ENCODE results near the gene PRKAR1B.
A peak's percentile ranks its signal among the peaks of the same experiment; 100 is the strongest.

Gene PRKAR1B

GRCh38 chr7:560966-561630, 166.0 kb downstream of the PRKAR1B start:
- Histone ChIP-seq H3K4ac (ENCODE audit: low read depth in 1 of 2, low read length in 2 of 2) (no peak overlapping the region), H2BK12ac (ENCODE audit: low read length in 2 of 2) (no peak overlapping the region), H3K14ac (ENCODE audit: low read length in 2 of 2) (peak overlapping the region in 1 of 2 experiments; percentile 29), H2AFZ (ENCODE audit: low read depth, low read length) (no peak overlapping the region), H2BK5ac (ENCODE audit: low read depth, low read length, poor library complexity, severe bottlenecking) (no peak overlapping the region), H4K91ac (ENCODE audit: low read length) (no peak overlapping the region), H3K27ac (ENCODE audit: low read length, poor library complexity, severe bottlenecking) (no peak overlapping the region), H2AK5ac (ENCODE audit: low read length, severe bottlenecking) (no peak overlapping the region), H3K9ac (ENCODE audit: low read length) (no peak overlapping the region), H2BK120ac (ENCODE audit: low read depth, low read length) (no peak overlapping the region), H3K27me3 (ENCODE audit: control insufficient read depth in 1 of 2, insufficient read depth in 1 of 2, low read length in 2 of 2) (peaks cover 0 to 26% of the 10 kb centered on the region in 2 experiments), H3K4me1 (ENCODE audit: control insufficient read depth, insufficient read depth, low read depth, low read length) (peaks cover 14% of the 10 kb centered on the region), H3K9me3 (ENCODE audit: control insufficient read depth, low read length) (peaks cover 4% of the 10 kb centered on the region), H3K79me1 (replicated peaks; ENCODE audit: low read length, poor library complexity, severe bottlenecking) (no peaks in the 10 kb centered on the region), H2BK15ac (ENCODE audit: low read depth, poor library complexity, severe bottlenecking) (no peak overlapping the region), H3K23ac (ENCODE audit: low read length in 2 of 2) (no peak overlapping the region), H4K8ac (ENCODE audit: low read length) (no peak overlapping the region), H3K4me2 (ENCODE audit: low read length, poor library complexity, severe bottlenecking) (no peak overlapping the region), H3K36me3 (ENCODE audit: control insufficient read depth in 1 of 2, insufficient read depth in 2 of 2, low read depth in 1 of 2, low read length in 2 of 2) (peaks cover 0 to 4% of the 10 kb centered on the region in 2 experiments), H3K4me3 (ENCODE audit: insufficient read depth in 1 of 2, low read depth in 1 of 2, low read length in 2 of 2) (no peak overlapping the region), H3K18ac (ENCODE audit: low read depth in 1 of 2, low read length in 2 of 2) (peak overlapping the region in 1 of 2 experiments; percentile 4)
- 91% methylated on average over 21 of the region's 21 CpGs for WGBS
- no peak for DNase-seq

GRCh38 chr7:559396-559705, 167.7 kb downstream of the PRKAR1B start:
- H4K91ac ChIP-seq (ENCODE audit: low read length), result no peak overlapping the region
- H3K4me3 ChIP-seq (ENCODE audit: insufficient read depth in 1 of 2, low read depth in 1 of 2, low read length in 2 of 2), result no peak overlapping the region
- H2AFZ ChIP-seq (ENCODE audit: low read depth, low read length), result no peak overlapping the region
- H3K4me1 ChIP-seq (ENCODE audit: control insufficient read depth, insufficient read depth, low read depth, low read length), result peaks cover 14% of the 10 kb centered on the region
- H2BK5ac ChIP-seq (ENCODE audit: low read depth, low read length, poor library complexity, severe bottlenecking), result no peak overlapping the region
- no peak overlapping the region for H2BK15ac ChIP-seq (ENCODE audit: low read depth, poor library complexity, severe bottlenecking)
- H3K4ac ChIP-seq (ENCODE audit: low read depth in 1 of 2, low read length in 2 of 2), result no peak overlapping the region
- no peak overlapping the region for H2AK5ac ChIP-seq (ENCODE audit: low read length, severe bottlenecking)
- no peak overlapping the region for H3K23ac ChIP-seq (ENCODE audit: low read length in 2 of 2)
- H3K79me1 ChIP-seq (replicated peaks; ENCODE audit: low read length, poor library complexity, severe bottlenecking), result no peaks in the 10 kb centered on the region
- H2BK12ac ChIP-seq (ENCODE audit: low read length in 2 of 2), result no peak overlapping the region
- no peak overlapping the region for H3K9ac ChIP-seq (ENCODE audit: low read length)
- H3K36me3 ChIP-seq (ENCODE audit: control insufficient read depth in 1 of 2, insufficient read depth in 2 of 2, low read depth in 1 of 2, low read length in 2 of 2), result peaks cover 0 to 4% of the 10 kb centered on the region in 2 experiments
- no peak overlapping the region for H3K14ac ChIP-seq (ENCODE audit: low read length in 2 of 2)
- WGBS, result 90% methylated on average over 20 of the region's 21 CpGs
- no peak for DNase-seq
- no peak overlapping the region for H4K8ac ChIP-seq (ENCODE audit: low read length)
- H3K9me3 ChIP-seq (ENCODE audit: control insufficient read depth, low read length), result peaks cover 4% of the 10 kb centered on the region
- H3K18ac ChIP-seq (ENCODE audit: low read depth in 1 of 2, low read length in 2 of 2), result no peak overlapping the region
- H3K27ac ChIP-seq (ENCODE audit: low read length, poor library complexity, severe bottlenecking), result no peak overlapping the region
- peaks cover 0 to 23% of the 10 kb centered on the region in 2 experiments for H3K27me3 ChIP-seq (ENCODE audit: control insufficient read depth in 1 of 2, insufficient read depth in 1 of 2, low read length in 2 of 2)
- no peak overlapping the region for H3K4me2 ChIP-seq (ENCODE audit: low read length, poor library complexity, severe bottlenecking)
- no peak overlapping the region for H2BK120ac ChIP-seq (ENCODE audit: low read depth, low read length)

- H3K9ac ChIP-seq (ENCODE audit: low read length), result no peak overlapping the region
- no peak overlapping the region for H2BK15ac ChIP-seq (ENCODE audit: low read depth, poor library complexity, severe bottlenecking)
- H3K23ac ChIP-seq (ENCODE audit: low read length in 2 of 2), result no peak overlapping the region
- H3K4ac ChIP-seq (ENCODE audit: low read depth in 1 of 2, low read length in 2 of 2), result no peak overlapping the region
- DNase-seq, result no peak
- no peak overlapping the region for H3K27ac ChIP-seq (ENCODE audit: low read length, poor library complexity, severe bottlenecking)
- H3K4me3 ChIP-seq (ENCODE audit: insufficient read depth in 1 of 2, low read depth in 1 of 2, low read length in 2 of 2), result no peak overlapping the region
- peaks cover 0 to 26% of the 10 kb centered on the region in 2 experiments for H3K27me3 ChIP-seq (ENCODE audit: control insufficient read depth in 1 of 2, insufficient read depth in 1 of 2, low read length in 2 of 2)
- 96% methylated on average over 8 of the region's 12 CpGs for WGBS
- no peak overlapping the region for H3K4me2 ChIP-seq (ENCODE audit: low read length, poor library complexity, severe bottlenecking)
- H2AK5ac ChIP-seq (ENCODE audit: low read length, severe bottlenecking), result no peak overlapping the region
- peaks cover 24% of the 10 kb centered on the region for H3K4me1 ChIP-seq (ENCODE audit: control insufficient read depth, insufficient read depth, low read depth, low read length)
- no peak overlapping the region for H4K8ac ChIP-seq (ENCODE audit: low read length)
- H3K36me3 ChIP-seq (ENCODE audit: control insufficient read depth in 1 of 2, insufficient read depth in 2 of 2, low read depth in 1 of 2, low read length in 2 of 2), result peaks cover 0 to 5% of the 10 kb centered on the region in 2 experiments
- H3K14ac ChIP-seq (ENCODE audit: low read length in 2 of 2), result no peak overlapping the region
- no peak overlapping the region for H2BK12ac ChIP-seq (ENCODE audit: low read length in 2 of 2)
- no peak overlapping the region for H3K18ac ChIP-seq (ENCODE audit: low read depth in 1 of 2, low read length in 2 of 2)
- H2BK5ac ChIP-seq (ENCODE audit: low read depth, low read length, poor library complexity, severe bottlenecking), result no peak overlapping the region
- H2BK120ac ChIP-seq (ENCODE audit: low read depth, low read length), result no peak overlapping the region
- no peak overlapping the region for H2AFZ ChIP-seq (ENCODE audit: low read depth, low read length)
- no peaks in the 10 kb centered on the region for H3K79me1 ChIP-seq (replicated peaks; ENCODE audit: low read length, poor library complexity, severe bottlenecking)
- H3K9me3 ChIP-seq (ENCODE audit: control insufficient read depth, low read length), result peaks cover 4% of the 10 kb centered on the region
- no peak overlapping the region for H4K91ac ChIP-seq (ENCODE audit: low read length)
These were observed 169.6 kb downstream of the PRKAR1B start for GRCh38 chr7:557558-557881.

DNA sequence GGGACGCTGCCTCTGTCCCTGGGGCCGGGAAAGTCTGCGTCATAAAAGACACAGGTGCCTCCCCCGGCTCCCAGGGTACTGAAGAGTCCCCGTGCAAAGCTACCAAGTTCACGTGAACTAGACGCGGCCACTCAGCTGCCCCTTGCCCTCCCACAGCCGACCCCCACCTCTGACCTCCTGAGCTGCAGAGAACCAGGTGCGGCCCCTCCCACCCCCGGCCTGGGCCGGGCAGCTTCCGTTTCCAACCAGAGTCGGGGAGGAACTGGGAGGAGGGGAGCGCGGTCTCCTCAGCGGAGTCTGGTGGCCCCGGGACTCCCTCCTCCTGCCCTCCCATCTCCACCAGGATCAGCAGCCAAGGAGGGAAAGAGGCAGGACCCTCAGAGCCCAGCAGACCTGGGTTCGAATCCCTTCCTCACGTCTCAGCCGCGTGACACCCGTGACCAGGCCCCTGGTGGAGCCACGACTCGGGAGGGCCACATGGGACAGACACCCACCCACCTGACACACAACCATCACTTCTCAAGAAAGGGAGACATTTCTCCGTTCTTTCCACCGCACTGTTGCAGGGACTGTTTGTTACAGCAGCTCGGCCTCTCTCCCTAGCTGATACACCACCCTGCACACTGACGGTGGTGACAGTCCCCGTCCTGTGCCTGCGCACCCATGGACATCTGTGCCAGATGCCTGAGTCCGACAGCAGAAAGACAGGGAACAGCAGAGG, 170.1 kb downstream of the PRKAR1B start:
- no peak overlapping the region for H2BK5ac ChIP-seq (ENCODE audit: low read depth, low read length, poor library complexity, severe bottlenecking)
- peaks cover 0 to 5% of the 10 kb centered on the region in 2 experiments for H3K36me3 ChIP-seq (ENCODE audit: control insufficient read depth in 1 of 2, insufficient read depth in 2 of 2, low read depth in 1 of 2, low read length in 2 of 2)
- H2BK15ac ChIP-seq (ENCODE audit: low read depth, poor library complexity, severe bottlenecking), result no peak overlapping the region
- no peak overlapping the region for H4K8ac ChIP-seq (ENCODE audit: low read length)
- no peak overlapping the region for H2AFZ ChIP-seq (ENCODE audit: low read depth, low read length)
- no peak overlapping the region for H2AK5ac ChIP-seq (ENCODE audit: low read length, severe bottlenecking)
- H3K4me1 ChIP-seq (ENCODE audit: control insufficient read depth, insufficient read depth, low read depth, low read length), result peaks cover 20% of the 10 kb centered on the region
- no peak overlapping the region for H3K14ac ChIP-seq (ENCODE audit: low read length in 2 of 2)
- H3K18ac ChIP-seq (ENCODE audit: low read depth in 1 of 2, low read length in 2 of 2), result no peak overlapping the region
- WGBS, result 94% methylated on average over 29 of the region's 32 CpGs
- peaks cover 0 to 26% of the 10 kb centered on the region in 2 experiments for H3K27me3 ChIP-seq (ENCODE audit: control insufficient read depth in 1 of 2, insufficient read depth in 1 of 2, low read length in 2 of 2)
- H4K91ac ChIP-seq (ENCODE audit: low read length), result no peak overlapping the region
- H3K4me2 ChIP-seq (ENCODE audit: low read length, poor library complexity, severe bottlenecking), result no peak overlapping the region
- no peak overlapping the region for H3K27ac ChIP-seq (ENCODE audit: low read length, poor library complexity, severe bottlenecking)
- no peak overlapping the region for H3K23ac ChIP-seq (ENCODE audit: low read length in 2 of 2)
- no peak overlapping the region for H2BK12ac ChIP-seq (ENCODE audit: low read length in 2 of 2)
- H3K9me3 ChIP-seq (ENCODE audit: control insufficient read depth, low read length), result peaks cover 4% of the 10 kb centered on the region
- no peak overlapping the region for H3K4me3 ChIP-seq (ENCODE audit: insufficient read depth in 1 of 2, low read depth in 1 of 2, low read length in 2 of 2)
- H2BK120ac ChIP-seq (ENCODE audit: low read depth, low read length), result no peak overlapping the region
- no peak overlapping the region for H3K9ac ChIP-seq (ENCODE audit: low read length)
- H3K4ac ChIP-seq (ENCODE audit: low read depth in 1 of 2, low read length in 2 of 2), result no peak overlapping the region
- no peaks in the 10 kb centered on the region for H3K79me1 ChIP-seq (replicated peaks; ENCODE audit: low read length, poor library complexity, severe bottlenecking)
- no peak for DNase-seq
